Forelimb muscle (tissue), 1 donor: Measurements from ENCODE around the gene PLS3. TPM values are rescaled to one million over a fixed set of nuclear protein-coding genes. Genes with fewer than 3 reads are reported as not detected.

Source experiments
- DNase-seq: peaks from one replicate; pipeline ENCODE4 v3.0.0-alpha.2; 2013; ENCODE audit warnings: low read depth
- polyA plus RNA-seq: library from polyadenylated mRNA; unstranded; fragments of 120-200 nt; gene quantifications from one replicate; pipeline ENCODE4 v1.2.1, GENCODE V29; 2013; ENCODE audit not compliant: insufficient read length

Gene PLS3
- polyA plus RNA-seq, 1 donor, result 76.7 TPM

GRCh38 chrX:115571712-115572111 lies 10.7 kb downstream of the PLS3 start:
- no peak for DNase-seq

- DNase-seq, result peak; percentile 17
Observed at GRCh38 chrX:115573185-115573584, 12.2 kb downstream of the PLS3 start.

- DNase-seq, result no peak
Observed at GRCh38 chrX:115576676-115577075, 15.7 kb downstream of the PLS3 start.

DNA sequence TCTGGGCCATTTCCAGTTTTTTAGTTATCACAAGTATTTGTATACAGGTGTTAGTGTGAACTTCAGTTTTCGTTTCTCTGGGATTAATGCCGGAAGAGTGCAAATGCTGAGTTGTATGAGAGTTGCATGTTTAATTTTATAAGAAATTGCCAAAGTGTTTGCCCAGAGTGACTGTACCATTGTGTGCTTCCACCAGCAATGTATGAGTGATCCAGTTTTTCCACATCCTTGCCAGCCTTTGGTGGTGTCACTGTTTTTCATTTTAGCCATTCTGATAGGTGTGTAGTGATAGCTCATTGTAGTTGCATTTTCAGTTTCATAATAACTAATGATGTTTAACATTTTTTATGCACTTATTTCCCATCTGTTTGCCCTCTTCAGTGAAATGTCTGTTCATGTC lies 18.4 kb downstream of the PLS3 start:
- DNase-seq, result no peak

DNA sequence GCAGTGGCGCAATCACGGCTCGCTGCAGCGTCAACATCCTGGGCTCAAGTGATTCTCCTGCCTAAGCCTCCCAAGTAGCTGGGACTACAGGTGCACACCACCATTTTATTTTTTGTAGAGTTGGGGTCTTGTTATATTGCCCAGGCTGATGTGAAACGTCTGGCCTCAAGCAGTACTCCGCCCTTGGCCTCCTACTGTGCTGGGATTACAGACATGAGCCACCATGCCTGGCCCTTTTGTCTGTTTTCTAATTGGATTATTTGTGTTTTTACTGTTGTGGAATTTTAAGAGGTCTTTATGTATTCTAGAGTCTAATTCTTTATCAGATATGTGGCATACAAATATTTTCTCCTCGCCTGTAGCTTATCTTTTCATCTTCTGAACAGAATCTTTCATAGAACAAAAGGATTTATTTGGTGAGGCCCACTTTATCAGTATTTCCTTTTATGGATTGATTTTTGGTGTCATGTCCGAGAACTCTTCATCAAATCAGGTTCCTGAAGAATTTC lies 18.9 kb downstream of the PLS3 start:
- no peak for DNase-seq

GRCh38 chrX:115581759-115582615 lies 21.0 kb downstream of the PLS3 start:
- no peak for DNase-seq

DNA sequence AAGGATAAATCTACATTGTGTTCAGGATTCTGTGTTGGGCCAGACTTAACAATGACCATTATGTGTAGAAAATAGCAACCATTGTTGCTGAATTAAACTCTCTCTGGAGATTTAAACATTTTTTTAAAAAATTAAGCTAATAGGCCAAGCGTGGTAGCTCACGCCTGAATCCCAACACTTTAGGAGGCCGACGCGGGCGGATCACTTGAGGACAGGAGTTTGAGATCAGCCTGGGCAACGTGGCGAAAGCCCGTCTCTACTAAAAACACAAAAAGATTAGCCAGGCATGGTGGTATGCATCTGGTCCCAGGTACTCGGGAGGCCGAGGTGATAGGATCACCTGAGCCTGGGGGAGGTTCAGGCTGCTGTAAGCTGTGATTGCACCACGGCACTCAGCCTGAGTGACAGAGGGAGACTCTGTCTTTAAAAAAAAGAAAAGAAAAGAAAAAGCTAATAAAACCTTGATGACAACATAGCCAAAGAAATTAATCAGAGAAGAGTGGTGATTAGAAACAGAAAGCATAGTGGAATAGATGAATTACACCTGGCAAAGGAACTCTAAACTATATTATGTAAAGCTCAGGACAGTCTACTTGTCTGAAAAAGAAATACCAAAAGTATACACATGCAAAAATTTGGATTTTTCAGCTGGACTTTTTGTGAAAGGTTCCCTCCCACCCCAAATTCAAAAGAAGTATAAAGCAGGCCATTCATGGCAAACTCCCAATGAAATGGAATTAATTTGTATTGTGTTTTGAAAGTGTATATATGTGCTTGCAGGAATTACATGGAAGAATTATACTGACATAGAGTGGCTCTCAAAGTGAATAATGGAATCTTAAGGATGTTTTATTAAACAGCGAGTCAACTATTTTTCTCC lies 21.9 kb downstream of the PLS3 start:
- no peak for DNase-seq

DNA sequence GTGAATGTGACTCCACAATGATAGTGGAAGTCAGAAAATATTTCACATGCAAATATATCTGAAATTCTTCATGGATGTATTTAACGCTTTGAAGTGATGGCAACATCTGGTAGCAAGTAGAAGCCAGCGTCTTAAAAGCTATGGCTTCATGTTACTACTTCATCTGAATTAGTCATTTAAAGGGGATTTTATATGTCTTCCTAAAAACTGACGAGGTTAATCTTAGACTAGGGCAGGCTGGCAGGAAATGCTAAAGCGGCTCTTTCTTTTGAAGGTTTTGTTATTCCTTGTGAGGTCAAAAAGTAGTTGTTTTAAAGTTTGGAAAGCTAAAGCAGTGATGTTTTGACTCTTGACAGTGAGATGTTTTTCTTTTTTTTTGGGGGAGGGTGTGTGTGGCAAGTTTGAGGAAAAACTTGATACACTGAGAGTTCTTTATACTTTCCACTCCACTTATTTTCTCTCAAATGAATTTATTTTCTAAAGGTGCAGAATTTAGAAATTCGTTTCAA lies 22.6 kb downstream of the PLS3 start:
- no peak for DNase-seq

GRCh38 chrX:115584696-115585095 lies 23.7 kb downstream of the PLS3 start:
- no peak for DNase-seq

DNA sequence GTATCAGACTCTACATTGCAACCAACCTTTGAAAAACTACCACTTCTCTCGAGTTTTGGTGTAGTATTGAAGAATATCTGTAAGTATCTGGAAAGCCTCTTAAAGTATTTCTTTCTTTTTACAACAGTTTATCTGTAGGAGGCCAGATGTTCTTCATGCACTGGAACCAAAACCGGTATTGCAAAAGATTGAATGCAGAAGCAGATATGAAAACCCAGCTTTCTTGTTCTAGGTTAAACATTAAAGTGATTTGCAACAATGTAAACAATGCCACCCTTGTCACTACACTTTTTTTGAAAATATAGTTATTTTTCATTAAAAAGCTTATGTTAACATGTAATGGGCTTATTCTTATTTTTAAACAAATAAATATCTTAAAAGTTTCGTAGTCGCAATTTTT lies 27.2 kb downstream of the PLS3 start:
- DNase-seq, result no peak

DNA sequence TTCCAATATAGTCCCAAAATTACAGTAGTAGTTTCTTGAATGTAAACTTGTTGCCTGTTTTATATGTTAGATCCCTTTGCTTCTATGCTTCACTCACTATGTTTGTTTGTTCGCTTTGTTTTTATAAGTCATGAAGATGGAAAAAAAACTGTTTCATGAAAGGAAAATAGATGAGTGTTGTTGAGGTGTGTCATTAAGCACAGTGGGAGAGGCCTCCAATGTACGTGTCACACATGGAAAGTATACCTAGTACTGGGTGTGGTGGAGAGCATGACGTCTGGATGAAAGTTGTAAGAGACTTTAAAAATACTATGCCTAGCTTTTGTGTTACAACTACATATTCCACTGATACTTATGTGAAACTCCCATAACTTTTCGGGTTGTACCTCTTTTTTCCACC lies 28.4 kb downstream of the PLS3 start:
- DNase-seq, result no peak

DNA sequence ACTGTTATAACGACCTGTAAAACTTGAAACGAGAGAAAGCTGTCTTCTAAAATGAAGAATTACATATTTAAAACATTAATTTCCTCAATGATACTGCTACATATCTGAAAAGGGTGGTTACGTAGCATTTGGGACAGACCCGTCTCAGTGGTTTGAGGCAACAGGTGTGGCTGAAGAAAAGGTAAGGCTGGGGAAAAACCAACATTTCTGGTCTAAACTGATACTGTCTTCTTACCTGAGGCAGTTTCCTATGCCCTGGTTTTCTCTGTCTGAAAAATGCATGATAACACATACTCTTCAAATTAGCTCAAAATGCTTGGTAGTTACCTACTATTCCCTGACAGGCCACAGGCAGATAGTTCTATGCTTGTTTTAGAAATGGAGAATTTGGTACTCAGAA lies 30.4 kb downstream of the PLS3 start:
- no peak for DNase-seq

DNA sequence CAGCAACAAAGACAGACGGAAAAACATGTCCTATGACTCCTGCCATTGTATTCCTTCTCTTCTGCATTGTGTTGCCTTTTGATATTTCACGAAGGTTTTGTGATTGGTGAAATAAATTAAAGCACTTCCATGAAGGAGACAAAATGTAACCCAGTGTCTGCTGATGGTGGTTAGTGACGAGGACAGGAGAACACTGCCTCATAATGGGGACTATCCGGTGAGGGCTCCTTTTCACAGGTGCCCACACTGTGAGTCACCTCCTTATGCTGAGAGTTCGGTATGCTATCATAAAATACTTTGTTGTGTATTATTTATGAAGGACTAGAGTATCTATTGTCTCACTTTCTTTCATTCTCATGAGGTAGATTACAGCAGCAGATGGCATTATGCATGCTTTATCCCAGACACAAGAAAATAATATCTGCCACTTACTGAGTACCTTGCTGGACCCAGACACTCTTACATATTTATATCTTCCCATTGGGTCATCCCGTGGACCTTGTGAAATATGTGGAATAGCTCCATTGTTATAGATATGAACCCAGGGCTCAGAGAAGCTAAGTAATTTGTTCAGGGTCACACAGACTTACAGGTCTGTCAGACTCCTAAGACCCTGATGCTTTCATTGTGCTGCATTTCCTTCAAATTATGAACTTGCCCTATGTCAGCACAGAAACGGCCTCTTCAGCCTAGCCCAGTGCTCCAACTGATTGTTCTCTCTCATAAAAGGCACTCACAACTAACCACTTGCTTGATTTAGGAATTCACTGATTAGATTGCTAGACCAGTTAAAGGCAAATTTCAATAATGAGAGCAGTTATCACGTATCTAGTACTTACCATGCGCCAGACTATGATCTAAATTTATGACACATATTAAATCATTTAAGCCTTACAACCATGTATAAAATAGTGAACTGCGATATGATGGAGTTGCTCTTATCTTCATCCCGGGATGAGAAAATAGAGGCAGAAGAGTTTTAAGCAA lies 31.2 kb downstream of the PLS3 start:
- no peak for DNase-seq

- DNase-seq, result no peak
Observed at GRCh38 chrX:115592997-115593734, 32.2 kb downstream of the PLS3 start.

GRCh38 chrX:115595049-115595448 lies 34.1 kb downstream of the PLS3 start:
- DNase-seq, result no peak

DNA sequence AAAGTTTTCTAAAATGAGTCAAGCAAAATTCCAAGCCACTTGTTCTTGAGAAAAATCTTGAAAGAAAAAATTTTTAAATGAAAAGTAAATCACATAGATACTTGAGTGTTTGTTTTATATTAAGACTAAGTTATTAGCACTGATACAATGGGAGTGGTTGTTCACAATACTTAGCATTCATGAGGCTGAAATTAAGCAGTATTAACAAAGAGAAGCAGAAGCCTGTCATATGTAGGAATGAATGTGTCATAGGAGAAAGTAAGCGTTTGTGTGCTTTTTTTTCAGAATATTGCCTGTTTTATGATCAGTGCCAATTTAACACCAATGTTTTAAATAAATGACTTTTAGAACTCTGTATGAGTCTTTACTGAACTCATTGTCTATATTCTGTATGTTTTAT lies 37.6 kb downstream of the PLS3 start:
- no peak for DNase-seq

GRCh38 chrX:115602308-115602707 lies 41.3 kb downstream of the PLS3 start:
- no peak for DNase-seq

GRCh38 chrX:115602729-115603389 lies 41.9 kb downstream of the PLS3 start:
- DNase-seq, result no peak

DNA sequence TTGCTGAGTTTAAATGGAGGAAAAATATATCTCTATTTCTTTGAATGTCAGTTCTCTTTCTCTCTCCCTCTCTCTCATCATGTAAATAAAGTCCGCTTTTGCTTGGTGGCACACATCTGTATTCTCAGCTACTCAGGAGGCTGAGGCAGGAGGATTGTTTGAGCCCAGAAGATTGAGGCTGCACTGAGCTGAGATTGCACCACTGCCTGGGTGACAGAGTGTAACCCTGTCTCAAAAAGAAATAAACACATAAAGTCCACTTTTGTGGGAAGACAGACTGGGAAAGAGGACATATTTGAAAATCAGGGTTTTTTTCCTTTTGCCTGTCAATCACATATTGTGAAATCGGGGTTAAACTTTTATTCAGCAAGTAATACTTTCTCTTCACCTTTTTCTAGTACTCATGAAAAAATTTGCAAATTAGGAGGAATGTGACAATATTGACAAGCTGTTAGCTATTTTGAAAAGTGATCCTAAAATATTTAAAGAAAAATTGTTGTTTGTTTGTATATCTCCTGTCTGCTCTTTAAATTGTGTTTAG lies 42.6 kb downstream of the PLS3 start:
- no peak for DNase-seq

GRCh38 chrX:115606861-115607260 lies 45.9 kb downstream of the PLS3 start:
- no peak for DNase-seq
